Right renal pelvis (tissue), 4 donors: Measurements from ENCODE around the gene ASCL2. TPM values are rescaled to one million over a fixed set of nuclear protein-coding genes. Genes with fewer than 3 reads are reported as not detected.
A peak's percentile ranks its signal among the peaks of the same experiment; 100 is the strongest.

ENCODE experiments used
- DNase-seq, 4 donors: peaks; one replicate each; pipeline ENCODE4 v3.0.0-alpha.2; 2013; ENCODE audit warnings: low read depth in 4 of 4, low spot score in 3 of 4, missing footprints in 1 of 4
- polyA plus RNA-seq, 4 donors: library from polyadenylated mRNA; unstranded; fragments of 120-200 nt; gene quantifications; one replicate each; pipeline ENCODE4 v1.2.1, GENCODE V29; 2013; ENCODE audit not compliant: insufficient read length in 4 of 4

ASCL2 gene, protein sequence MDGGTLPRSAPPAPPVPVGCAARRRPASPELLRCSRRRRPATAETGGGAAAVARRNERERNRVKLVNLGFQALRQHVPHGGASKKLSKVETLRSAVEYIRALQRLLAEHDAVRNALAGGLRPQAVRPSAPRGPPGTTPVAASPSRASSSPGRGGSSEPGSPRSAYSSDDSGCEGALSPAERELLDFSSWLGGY
- polyA plus RNA-seq: 1 to 10 TPM; 2.6 to 4.5 (median 3.3) TPM

DNA sequence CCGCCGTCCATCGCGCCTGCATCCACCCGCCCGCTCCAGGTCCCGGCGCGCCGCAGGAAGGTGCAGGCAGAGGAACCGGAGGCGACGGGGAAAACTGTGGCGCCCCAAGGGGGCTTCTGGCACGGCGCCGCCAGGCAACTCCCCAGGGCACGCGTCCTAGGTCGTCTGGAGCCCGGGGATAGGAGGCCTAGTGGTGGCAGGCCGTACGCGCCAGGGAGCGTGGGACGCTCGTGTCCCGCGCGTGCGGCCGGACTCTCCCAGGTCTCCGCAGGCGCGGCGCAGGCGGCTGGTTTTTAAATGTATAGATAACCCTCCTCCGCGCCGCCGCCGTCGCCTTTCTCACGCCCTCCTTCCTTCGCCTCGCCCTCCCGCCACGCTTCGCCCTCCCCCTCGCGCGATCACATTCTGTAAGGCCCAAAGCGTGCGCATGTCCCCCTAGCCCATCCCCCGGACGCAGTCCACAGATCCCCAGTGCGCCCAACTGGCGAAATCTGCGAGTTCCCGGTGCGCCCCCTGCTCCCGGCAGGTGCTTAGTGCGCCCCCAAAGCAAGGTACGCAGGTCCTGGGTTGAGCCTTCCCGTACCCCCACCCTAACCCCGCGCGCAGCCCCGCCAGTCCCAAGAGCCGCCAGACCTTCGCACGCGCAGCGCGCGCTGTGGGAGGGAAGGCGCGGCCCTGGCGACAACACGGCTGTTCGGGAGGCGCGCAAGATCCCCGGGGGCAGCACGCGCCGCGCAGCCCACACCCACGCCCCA is at the start of gene ASCL2:
ASCL2 (minus strand) TSS at position 267 of the 755 bp plus-strand sequence; CDS start at position 11, 256 bp downstream.
- no peak for DNase-seq

DNA sequence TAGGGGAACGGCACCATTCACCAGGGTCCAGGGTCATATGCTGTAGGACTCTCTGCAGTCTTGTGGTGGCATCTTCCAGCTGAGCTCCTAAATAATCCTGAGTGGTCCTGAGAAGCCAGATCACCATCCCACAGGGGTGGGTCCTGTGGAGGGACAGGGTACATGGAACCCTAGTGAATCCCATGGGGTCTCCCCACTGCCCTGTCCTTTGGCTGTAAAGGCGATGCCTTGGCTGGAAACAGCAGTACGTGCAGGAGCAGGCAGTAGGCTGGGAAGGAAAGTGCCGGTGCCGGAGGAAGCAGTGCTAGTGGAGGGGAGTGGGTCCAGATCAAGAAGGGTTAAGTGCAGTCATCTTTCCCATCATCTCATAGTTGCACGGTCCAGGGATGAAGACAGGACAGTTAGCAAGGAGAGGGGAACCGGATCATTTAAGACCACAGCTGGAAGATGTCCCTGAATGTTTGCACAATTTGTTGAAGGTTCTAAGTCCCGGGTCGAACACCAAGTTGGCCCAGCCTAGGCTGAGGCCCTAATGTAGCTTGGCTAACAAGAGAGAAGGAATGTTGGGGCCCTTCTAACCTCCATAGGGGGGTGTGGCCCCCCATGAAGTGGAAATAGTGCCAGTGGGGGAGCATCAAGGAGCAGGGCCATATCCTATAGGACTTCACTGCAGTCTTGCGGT is 49.5 kb upstream of the ASCL2 start:
- no peak for DNase-seq

DNA sequence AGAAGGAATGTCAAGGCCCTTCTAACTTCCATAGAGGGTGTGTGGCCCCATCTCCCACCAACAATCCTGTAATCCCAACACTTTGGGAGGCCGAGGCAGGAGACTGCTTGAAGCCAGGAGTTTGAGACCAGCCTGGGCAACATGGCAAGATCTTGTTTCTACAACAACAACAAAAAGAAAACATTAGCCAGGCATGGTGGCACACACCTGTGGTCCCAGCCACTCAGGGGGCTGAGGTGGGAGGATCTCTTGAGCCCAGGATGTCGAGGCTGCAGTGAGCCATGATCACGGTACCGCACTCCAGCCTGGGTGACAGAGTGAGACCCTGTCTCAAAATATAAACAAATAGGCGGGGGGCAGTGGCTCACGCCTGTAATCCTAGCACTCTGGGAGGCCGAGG is 48.3 kb upstream of the ASCL2 start:
- DNase-seq: no peak

DNA sequence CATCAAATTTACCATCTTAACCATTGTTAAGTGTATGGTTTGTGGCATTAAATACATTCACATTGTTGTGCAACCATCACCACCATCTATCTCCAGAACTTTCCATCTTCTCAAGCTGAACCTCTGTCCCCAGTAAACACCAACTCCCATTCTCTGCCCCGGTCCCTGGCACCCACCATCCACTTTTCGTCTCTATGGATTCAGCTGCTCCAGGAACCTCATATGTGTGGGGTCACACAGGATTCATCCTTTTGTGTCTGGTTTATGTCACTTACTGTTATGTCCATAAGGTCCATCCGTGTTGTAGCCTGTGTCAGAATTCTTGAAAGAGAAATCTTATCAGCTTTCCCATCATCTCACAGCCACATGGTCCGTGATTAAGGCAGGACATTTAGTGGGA is 47.7 kb upstream of the ASCL2 start:
- DNase-seq: no peak

DNA sequence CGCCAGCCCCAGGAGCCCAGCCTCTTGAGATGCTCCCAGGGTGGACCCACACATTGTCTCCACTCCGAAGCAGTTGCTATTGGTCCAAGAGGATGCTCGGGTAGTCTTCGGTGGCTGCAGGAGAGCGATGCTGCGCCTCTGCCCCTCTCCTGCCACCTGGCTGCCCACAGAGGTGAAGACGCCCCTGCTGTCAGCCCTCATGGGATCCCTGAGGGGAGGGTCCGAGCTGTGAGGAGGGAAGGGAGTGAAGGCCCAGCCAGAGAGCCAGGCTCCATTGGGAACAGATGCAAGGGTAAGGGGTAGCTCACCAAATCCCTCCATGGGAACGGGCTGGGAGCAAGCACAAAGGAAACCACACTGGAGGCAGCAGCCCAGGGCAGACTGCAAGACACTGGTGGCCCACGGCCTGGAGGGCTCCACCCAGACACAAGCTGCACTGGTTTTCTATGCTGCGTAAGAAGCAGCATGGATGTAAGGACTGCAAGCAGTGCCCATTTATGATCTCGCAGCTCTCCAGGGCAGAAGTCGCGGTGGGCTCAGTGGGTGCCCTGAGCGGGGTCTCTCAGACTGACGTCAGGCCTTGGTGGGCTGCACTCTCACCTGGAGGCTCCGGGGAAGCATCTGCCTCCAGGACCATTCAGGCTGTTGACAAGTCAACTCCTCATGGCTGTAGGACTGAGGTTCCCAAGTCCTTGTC is 47.1 kb upstream of the ASCL2 start:
- DNase-seq: no peak

DNA sequence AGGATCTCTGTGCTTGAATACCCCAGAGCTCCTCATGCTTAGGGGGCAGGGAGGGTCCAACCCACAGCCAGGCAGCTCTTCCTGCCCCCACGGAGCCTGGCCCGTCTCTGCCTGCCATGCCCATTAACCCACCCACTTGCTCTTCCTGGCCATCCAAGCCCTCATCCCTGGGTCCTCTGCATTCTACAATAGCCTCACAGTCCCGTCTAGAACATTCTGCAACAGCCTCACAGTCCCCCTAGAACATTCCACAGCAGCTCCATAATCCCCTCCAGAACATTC is 46.5 kb upstream of the ASCL2 start:
- DNase-seq: no peak

DNA sequence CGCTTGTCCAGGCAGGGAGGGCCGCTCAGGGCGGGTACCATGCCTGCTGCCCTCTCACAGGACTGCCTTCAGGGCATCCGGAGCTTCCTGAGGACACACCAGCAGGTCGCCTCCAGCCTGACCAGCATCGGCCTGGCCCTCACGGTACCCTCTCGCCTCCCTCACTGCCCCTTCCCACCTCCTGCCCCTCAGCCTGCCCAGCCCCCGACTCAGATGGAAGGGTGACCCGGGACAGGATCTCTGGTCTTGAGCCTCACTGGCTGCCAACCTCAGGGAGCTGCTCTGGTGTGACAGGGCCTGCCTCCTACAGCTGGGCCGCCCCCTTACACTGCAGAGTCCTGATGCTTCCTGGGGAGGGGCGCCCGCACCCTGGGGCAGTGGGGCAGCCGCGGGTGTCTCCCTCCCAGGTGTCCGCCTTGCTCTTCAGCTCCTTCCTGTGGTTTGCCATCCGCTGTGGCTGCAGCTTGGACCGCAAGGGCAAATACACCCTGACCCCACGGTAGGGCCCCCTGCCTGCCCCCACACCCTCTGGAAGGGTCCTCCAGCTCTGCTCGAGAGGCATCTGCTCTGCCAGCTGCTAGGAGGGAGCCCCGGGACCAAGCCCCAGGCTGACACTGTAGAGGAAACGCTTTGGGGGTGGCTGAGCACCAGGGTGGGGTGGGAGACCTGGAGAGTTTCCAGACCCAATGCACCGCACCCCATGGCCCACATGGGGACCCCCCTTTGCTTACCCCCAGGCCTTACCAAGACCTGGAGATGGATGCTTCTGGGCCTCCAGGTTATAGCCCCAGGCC is 46.0 kb upstream of the ASCL2 start:
- no peak for DNase-seq

DNA sequence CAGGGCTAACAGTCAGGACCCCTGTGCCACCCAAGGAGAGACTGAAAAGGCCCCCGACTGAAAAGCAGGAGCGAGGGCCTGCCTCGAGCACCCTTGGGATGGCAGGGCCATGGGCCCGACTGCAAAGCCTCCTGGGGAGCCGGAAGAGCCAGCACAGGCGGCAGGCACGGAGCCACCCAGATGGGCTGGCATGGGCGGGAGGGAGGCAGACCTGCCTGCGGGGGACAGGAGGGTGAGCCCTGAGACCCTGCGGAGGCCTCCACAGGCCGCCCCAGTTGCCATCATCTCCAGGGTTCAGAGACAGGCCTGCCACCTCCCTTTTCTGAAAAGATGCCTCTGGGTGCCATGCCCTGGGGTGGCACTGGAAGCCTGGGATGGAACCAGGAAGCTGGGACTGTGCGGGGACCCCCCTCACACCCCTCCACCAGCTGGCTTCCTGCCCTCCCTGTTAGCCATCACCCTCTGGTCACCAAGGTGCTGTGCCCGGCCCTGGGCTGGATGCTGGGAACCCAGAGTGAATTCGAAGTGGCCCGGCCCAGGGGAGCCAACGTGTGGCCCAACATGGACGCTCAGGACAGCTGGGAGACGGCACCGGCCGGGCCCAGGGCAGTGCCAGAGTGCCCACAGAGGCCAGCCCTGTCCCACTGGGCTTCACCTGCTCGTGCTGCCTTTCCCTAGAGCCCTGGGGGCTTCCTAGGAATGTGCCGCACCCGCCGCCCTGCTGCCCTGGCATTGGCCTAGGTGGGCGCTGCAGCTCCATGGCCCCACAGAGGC is 45.2 kb upstream of the ASCL2 start:
- DNase-seq: no peak

DNA sequence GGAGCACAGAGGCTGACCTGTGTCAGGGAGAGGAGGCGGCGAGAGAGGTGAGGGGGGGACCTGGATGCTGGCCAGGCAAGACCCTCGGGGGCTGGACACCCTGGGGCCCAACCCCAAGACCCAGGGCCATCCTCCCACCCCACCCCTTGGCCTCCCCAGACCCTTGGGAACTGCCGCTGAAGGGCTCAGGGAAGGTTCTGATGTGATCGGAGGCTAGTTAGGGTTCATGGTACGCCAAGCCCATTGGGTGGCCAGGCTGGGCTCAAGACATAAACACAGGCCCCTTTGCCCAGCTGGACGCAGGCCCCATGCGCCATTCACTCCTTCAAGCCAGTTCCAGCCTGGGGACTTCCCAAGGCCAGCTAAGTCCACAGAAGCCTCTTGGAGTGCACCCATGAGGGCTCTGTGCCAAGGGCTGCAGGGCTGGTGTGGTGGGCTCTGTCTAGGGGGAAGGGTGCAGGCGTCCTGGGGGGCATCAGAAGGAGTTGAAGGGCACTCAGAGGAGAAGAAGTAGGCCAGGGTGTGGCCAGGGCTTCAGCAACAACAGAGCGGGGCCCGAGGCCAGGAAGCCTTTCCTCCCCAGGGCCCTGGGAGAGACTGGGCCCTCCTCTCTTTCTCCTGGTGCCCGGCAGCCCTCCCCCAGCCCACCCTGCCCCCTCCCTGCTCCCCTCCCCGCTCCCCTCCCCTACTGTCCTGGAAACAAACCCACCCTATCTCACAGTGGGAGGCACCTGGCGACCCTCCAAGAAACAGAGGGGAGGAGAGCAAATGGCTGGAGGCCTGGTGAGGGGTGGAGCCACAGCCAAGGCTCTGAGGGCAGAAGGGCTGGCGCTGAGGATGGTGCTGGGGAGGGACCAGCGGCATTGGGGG is 44.4 kb upstream of the ASCL2 start:
- DNase-seq: peak; percentile 70 to 86 (median 80)

DNA sequence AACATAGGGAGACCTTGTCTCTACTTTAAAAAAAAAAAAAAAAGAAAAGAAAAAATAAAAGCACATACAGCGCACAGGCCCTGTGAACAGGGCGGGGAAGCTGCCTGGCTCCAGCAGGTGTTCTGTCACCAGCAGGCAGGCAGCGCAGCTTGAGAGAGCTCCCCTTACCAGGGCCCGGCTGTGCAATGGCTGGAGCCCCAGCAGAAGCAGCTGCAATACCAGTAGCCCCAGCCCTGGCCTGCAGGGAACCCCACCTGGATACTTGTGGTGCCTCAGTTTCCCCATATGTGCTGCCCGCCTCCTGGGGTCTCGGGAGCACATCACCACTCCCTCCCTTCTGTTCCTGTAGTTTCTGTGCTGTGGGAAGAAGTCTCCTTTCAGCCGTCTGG is 43.7 kb upstream of the ASCL2 start:
- DNase-seq: no peak

DNA sequence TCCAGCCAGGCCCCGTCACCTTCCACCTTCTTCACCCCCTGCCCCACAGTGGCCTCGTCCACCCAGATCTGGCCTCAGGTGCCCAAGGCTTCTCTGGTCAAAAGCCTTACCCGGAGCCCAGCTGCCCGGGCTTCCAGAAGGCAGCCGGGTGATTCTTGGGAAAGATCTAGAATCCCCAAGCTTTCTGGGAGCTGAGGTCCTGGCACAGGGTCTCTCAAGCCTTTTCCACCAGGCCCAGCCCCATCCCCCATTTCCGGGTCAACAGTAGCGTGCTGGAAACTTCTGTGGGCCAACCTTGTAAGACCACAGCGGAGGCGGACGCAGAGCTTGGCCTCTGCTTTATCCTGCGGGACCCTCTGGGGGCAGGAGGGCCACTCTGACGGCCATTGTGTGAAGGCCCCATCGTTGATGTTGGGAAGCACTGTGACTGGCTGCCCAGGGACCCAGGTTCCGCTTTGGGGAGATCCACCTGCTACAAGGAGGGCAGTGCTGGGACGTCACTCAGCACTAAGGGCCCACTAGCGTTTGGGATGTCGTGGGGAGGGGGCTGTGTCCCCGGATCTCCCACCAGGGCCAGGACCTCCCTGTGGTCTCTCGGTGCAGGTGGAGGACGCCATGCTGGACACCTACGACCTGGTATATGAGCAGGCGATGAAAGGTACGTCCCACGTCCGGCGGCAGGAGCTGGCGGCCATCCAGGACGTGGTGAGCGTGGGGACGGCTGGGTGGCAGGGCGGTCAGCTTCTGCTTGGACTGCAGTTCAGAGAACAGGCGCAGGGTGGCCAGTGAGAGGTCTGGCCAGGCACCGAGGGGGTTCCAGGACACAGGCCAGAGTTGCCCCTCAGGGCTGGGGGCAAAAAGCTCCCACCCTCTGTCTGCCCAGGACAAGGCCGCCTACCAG is 42.9 kb upstream of the ASCL2 start:
- DNase-seq: no peak

DNA sequence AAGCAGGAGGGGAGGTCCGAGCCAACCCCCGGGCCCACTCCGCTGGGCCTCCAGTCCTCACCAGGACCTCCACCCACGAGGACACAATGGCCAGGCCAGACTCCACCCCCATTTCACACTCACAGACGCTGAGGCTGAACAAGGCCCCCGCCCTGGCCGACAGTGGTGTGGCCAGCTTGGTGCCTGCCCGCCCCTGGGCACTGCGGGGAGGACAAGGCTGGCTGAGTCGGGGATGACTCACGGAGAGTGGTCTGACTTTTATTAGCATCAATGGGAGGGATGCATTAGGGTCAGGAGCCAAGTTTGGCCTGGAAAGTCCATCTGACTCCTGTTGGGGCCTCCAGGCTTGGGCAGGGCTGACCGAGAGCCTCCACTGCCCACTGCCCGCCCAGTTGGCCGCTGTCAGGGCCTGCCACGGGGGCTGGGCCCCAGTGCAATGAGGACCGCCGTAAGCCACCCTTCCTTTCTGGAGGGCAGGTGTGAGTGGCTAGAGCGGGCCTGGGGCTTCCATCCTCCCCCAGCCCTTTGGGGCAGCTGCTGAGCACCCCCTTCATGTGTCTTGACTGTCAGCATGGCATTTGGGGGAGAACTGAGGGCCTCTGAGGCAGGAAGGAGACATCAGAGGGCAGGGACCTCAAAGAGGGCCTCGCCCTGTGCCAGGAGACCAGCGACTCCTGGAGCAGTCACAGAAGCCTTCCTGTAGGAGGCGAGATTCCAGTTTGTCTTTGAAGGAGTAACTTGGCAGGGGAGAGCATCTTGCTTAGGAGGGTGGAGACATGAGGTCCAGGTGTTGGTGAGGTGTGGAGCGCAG is 42.0 kb upstream of the ASCL2 start:
- DNase-seq: no peak

DNA sequence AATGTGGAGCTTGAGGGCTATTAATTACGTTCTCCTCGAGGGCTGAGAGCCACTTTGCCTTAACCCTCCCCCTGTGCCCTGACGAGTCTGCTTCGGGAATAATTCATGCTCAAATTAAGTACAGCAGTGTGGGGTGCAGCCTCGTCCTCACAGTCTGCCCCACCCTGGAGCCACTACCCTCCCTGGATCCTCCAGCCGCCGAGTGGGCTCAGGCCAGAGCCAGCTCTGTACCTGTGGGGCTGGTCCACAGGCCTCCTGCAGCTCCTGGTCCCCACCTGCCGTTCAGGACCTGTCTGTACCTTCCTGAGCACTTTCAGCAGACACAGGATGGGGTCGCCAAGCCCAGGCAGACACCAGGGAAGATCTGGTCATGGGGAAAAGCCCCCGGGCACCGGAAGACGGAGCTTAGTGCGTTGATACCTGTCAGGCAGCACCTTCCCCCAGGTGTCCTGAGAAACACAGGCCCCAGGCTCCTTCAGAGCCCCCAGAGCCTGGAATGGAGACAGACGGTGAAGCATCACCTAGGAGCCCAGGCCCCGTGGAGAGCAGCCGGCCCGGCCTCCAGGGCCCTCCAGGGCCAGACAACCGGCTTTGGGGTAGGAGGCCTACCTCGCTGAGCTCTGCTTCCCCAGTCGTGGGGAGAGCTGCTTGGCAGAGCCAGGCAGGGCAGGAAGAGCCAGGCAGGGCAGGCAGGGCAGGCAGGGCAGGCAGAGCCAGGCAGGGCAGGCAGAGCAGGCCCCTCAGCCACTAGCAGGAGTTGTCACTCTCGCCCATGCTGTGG is 41.2 kb upstream of the ASCL2 start:
- no peak for DNase-seq

DNA sequence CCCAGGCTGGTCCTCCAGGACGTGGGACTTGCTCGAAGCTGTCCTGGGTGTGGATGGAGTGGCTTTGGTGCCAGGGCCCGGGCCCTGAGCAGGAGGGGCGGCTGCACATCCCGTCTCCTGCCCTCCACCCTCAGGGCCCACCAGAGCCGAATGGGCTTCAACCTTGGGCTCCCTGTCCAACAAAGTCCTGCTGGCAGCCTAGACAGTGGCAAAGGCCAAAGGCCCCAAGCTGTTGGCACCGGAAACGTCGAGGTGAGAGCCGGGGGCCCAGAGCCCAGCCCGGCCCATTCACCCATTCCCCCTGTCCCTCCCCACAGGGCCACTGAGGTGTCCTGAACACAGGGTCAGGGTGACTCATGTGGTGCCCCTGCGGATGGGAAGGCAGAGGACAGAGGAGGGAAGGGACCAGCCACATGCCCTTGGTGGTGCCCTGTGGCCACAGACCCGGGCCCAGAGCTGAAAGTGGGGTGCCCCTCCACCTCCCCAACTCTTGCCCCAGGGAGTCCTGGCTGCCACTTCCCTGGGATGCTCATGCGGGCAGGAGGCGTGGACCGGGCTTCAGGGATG is 40.5 kb upstream of the ASCL2 start:
- no peak for DNase-seq

DNA sequence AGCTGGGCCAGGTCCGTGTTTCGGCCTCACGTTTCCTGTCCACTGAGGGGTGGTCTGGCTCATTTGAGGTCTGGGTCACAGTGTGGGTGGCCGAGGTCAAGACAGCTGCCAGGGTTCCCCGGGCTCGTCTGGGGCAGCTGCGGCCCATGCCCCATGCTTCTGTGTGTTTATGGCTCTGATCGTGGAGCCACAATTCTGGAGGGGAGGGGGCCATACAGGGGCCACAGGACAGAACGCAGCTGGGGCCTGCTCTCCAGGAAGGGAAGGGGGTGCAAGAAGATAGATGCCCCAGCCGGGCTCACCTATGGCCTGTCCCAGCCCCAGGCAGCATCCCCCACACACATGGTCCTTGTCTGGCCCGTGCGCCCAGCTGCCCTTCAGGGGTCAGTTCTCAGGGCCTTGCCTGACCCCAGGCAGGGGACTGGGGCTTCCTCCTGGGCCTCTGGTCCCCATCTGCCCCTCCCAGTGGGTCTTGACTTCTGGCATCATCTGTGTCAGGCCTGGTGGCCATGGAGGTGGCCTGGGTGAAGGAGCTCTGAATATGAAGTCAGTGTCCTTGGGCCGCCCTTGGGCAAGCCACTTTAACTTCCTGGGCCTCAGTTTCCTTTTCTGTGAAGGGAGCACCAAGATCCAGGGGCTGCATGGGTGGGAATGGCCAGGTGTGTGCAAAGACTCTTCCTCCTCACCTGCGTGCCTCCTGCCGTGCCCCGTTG is 39.8 kb upstream of the ASCL2 start:
- DNase-seq: no peak
